ENCODE measurements around the gene PLEKHG7.

DNA sequence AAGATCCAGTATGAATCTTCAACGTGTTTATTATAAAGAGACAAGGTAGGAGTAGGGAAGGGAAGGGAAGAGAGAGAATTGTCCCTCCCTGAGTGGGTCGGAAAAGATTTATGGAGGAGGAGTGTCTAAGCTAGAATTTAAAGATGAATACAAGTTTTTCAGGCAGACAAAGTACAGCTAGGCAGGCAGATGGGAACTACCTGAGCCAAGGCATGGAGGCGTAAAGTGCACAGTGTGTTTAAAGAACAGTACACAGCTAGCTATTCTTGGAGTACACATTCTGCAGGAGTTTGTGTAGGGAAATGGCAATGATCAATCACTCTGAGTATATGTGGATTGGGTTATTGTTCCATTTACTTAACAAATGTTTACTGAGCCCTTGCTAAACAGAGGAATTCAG lies 20.1 kb downstream of the PLEKHG7 start:
- TF ChIP-seq, protein P1, sequence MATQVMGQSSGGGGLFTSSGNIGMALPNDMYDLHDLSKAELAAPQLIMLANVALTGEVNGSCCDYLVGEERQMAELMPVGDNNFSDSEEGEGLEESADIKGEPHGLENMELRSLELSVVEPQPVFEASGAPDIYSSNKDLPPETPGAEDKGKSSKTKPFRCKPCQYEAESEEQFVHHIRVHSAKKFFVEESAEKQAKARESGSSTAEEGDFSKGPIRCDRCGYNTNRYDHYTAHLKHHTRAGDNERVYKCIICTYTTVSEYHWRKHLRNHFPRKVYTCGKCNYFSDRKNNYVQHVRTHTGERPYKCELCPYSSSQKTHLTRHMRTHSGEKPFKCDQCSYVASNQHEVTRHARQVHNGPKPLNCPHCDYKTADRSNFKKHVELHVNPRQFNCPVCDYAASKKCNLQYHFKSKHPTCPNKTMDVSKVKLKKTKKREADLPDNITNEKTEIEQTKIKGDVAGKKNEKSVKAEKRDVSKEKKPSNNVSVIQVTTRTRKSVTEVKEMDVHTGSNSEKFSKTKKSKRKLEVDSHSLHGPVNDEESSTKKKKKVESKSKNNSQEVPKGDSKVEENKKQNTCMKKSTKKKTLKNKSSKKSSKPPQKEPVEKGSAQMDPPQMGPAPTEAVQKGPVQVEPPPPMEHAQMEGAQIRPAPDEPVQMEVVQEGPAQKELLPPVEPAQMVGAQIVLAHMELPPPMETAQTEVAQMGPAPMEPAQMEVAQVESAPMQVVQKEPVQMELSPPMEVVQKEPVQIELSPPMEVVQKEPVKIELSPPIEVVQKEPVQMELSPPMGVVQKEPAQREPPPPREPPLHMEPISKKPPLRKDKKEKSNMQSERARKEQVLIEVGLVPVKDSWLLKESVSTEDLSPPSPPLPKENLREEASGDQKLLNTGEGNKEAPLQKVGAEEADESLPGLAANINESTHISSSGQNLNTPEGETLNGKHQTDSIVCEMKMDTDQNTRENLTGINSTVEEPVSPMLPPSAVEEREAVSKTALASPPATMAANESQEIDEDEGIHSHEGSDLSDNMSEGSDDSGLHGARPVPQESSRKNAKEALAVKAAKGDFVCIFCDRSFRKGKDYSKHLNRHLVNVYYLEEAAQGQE (IDR thresholded peaks at IDR 0.05; ENCODE audit: low read depth, low read length): no peak
- TF ChIP-seq SREBF2 (IDR thresholded peaks at IDR 0.05; ENCODE audit: low read length) (no peak), POLR2AphosphoS2 (IDR thresholded peaks at IDR 0.05; ENCODE audit: low read depth, low read length) (no peak), BHLHE40 (IDR thresholded peaks at IDR 0.05; ENCODE audit: borderline replicate concordance in 1 of 2, low read depth in 2 of 2, low read length in 1 of 2) (no peak), STAT3 (IDR thresholded peaks at IDR 0.05; ENCODE audit: low read depth, low read length) (no peak), EGR1 (IDR thresholded peaks at IDR 0.05; ENCODE audit: borderline replicate concordance in 1 of 2, low read depth in 2 of 2, low read length in 2 of 2) (no peak), EZH2 (IDR thresholded peaks at IDR 0.05; ENCODE audit: borderline replicate concordance, control insufficient read depth, low read depth, low read length) (no peak), POLR2AphosphoS5 (IDR thresholded peaks at IDR 0.05; ENCODE audit: low read length) (no peak)
- TF ChIP-seq, protein P2, sequence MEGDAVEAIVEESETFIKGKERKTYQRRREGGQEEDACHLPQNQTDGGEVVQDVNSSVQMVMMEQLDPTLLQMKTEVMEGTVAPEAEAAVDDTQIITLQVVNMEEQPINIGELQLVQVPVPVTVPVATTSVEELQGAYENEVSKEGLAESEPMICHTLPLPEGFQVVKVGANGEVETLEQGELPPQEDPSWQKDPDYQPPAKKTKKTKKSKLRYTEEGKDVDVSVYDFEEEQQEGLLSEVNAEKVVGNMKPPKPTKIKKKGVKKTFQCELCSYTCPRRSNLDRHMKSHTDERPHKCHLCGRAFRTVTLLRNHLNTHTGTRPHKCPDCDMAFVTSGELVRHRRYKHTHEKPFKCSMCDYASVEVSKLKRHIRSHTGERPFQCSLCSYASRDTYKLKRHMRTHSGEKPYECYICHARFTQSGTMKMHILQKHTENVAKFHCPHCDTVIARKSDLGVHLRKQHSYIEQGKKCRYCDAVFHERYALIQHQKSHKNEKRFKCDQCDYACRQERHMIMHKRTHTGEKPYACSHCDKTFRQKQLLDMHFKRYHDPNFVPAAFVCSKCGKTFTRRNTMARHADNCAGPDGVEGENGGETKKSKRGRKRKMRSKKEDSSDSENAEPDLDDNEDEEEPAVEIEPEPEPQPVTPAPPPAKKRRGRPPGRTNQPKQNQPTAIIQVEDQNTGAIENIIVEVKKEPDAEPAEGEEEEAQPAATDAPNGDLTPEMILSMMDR (IDR thresholded peaks at IDR 0.05 in 2 of 3, conservative IDR thresholded peaks at IDR 0.05 in 1 of 3; ENCODE audit: control insufficient read depth in 2 of 3, extremely low read depth in 1 of 3, insufficient read depth in 1 of 3, low read depth in 3 of 3, low read length in 3 of 3): no peak
